Measurements from ENCODE around the gene KRTAP20-3.

DNA sequence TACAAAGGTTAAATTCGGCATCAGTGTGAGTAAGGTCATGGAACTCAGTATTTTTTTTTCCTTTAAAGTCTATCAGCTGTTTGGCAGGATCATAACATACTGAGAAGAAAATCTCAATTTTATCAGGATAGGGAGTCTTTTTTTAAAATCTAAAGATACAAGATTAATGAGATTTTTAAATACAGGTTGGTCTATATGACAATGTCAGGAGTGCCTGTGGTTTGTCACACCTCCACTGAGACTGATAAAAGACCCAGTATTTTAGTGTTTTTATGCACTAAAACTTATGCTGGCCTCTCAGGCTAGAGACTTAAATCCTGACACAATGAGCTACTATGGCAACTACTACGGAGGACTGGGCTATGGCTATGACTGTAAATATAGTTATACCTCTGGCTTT, at the start of gene KRTAP20-3:
- no peak for TF ChIP-seq CTCF (IDR thresholded peaks at IDR 0.05 in 2 of 3, conservative IDR thresholded peaks at IDR 0.05 in 1 of 3; ENCODE audit: borderline replicate concordance in 1 of 3, insufficient read depth in 1 of 3, low read depth in 2 of 3, low read length in 2 of 3)
- TF ChIP-seq EGR1 (IDR thresholded peaks at IDR 0.05; ENCODE audit: low read depth) = no peak
- no peak for TF ChIP-seq TCF7L2 (IDR thresholded peaks at IDR 0.05; ENCODE audit: borderline replicate concordance, extremely low read depth, insufficient read depth, insufficient read length)
- no peak for TF ChIP-seq EZH2phosphoT487 (IDR thresholded peaks at IDR 0.05; ENCODE audit: borderline replicate concordance)
- TF ChIP-seq POLR2A (IDR thresholded peaks at IDR 0.05; ENCODE audit: borderline replicate concordance, extremely low read depth, insufficient read depth, insufficient read length) = no peak
- no peak for TF ChIP-seq EZH2 (IDR thresholded peaks at IDR 0.05)

Data from HCT116 (cell line).